ENCODE results near the gene TBCD.

DNA sequence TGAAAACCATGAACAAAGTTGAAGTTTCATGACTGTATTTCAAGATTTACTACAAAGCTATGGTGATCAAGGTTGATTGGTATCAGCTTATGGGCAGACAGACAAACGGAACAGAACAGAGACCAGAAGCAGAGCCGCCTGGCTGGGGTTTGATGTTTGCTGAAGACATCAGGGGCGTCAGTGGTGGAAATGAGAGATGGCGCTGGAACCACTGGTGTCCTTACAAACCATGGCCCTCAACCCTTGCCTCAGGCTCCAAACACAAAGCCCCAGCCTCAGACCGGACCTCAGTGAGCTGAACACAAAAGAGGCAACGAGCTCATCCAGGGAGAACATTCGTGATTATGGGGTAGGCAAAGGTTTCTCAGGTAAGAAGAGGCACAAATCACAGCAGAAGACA lies 214.6 kb downstream of the TBCD start:
- TF ChIP-seq, protein P1, sequence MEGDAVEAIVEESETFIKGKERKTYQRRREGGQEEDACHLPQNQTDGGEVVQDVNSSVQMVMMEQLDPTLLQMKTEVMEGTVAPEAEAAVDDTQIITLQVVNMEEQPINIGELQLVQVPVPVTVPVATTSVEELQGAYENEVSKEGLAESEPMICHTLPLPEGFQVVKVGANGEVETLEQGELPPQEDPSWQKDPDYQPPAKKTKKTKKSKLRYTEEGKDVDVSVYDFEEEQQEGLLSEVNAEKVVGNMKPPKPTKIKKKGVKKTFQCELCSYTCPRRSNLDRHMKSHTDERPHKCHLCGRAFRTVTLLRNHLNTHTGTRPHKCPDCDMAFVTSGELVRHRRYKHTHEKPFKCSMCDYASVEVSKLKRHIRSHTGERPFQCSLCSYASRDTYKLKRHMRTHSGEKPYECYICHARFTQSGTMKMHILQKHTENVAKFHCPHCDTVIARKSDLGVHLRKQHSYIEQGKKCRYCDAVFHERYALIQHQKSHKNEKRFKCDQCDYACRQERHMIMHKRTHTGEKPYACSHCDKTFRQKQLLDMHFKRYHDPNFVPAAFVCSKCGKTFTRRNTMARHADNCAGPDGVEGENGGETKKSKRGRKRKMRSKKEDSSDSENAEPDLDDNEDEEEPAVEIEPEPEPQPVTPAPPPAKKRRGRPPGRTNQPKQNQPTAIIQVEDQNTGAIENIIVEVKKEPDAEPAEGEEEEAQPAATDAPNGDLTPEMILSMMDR (IDR thresholded peaks at IDR 0.05; ENCODE audit: poor library complexity, severe bottlenecking), result no peak
- TF ChIP-seq, protein P2, sequence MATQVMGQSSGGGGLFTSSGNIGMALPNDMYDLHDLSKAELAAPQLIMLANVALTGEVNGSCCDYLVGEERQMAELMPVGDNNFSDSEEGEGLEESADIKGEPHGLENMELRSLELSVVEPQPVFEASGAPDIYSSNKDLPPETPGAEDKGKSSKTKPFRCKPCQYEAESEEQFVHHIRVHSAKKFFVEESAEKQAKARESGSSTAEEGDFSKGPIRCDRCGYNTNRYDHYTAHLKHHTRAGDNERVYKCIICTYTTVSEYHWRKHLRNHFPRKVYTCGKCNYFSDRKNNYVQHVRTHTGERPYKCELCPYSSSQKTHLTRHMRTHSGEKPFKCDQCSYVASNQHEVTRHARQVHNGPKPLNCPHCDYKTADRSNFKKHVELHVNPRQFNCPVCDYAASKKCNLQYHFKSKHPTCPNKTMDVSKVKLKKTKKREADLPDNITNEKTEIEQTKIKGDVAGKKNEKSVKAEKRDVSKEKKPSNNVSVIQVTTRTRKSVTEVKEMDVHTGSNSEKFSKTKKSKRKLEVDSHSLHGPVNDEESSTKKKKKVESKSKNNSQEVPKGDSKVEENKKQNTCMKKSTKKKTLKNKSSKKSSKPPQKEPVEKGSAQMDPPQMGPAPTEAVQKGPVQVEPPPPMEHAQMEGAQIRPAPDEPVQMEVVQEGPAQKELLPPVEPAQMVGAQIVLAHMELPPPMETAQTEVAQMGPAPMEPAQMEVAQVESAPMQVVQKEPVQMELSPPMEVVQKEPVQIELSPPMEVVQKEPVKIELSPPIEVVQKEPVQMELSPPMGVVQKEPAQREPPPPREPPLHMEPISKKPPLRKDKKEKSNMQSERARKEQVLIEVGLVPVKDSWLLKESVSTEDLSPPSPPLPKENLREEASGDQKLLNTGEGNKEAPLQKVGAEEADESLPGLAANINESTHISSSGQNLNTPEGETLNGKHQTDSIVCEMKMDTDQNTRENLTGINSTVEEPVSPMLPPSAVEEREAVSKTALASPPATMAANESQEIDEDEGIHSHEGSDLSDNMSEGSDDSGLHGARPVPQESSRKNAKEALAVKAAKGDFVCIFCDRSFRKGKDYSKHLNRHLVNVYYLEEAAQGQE (IDR thresholded peaks at IDR 0.05; ENCODE audit: borderline replicate concordance), result no peak

Measured in neural cell (in vitro differentiated cells).